Type B pancreatic cell (in vitro differentiated cells): Measurements from ENCODE around the gene GABPA. TPM values are rescaled to one million over a fixed set of nuclear protein-coding genes. Genes with fewer than 3 reads are reported as not detected.
A peak's percentile ranks its signal among the peaks of the same experiment; 100 is the strongest.
"Not testable (repeated sequence)": the region's sequence is repeated elsewhere in the genome, so short reads cannot be mapped to it uniquely, and the experiment has no call there.

ENCODE experiments used
- DNase-seq: peaks from one replicate; pipeline ENCODE4 v3.0.0; 2021; ENCODE audit warnings: mixed read lengths; ENCODE audit not compliant: unreplicated experiment; ENCODE audit errors: extremely low spot score
- H3K27ac Mint-ChIP-seq: 2 replicates; pipeline ENCODE4 v1.8.0; 2021; ENCODE audit warnings: mild to moderate bottlenecking, mixed read lengths
- H3K27me3 Mint-ChIP-seq: 2 replicates; pipeline ENCODE4 v1.8.0; 2021; ENCODE audit warnings: mixed read lengths
- H3K36me3 Mint-ChIP-seq: 2 replicates; pipeline ENCODE4 v1.8.0; 2021; ENCODE audit warnings: mixed read lengths
- H3K4me1 Mint-ChIP-seq: one replicate; pipeline ENCODE4 v1.8.0; 2021; ENCODE audit warnings: mixed read lengths; ENCODE audit not compliant: unreplicated experiment
- H3K4me3 Mint-ChIP-seq: 2 replicates; pipeline ENCODE4 v1.8.0; 2021; ENCODE audit warnings: mild to moderate bottlenecking, mixed read lengths
- H3K9me3 Mint-ChIP-seq: 2 replicates; pipeline ENCODE4 v1.8.0; 2021; ENCODE audit warnings: mixed read lengths
- CTCF ChIP-seq: fragments of 200-600 bp; sonication (generic); conservative IDR thresholded peaks from 2 replicates; pipeline ENCODE4 v1.5.0; 2021; ENCODE audit warnings: antibody characterized with exemption, mild to moderate bottlenecking
- long read RNA-seq: library from polyadenylated mRNA; unstranded; transcript quantifications from one replicate; pipeline ENCODE4 v2.0.0, GENCODE V29; 2020
- total RNA-seq: library from RNA; stranded (reverse); gene quantifications from 2 replicates; pipeline ENCODE4 v1.2.1, GENCODE V29; 2021; ENCODE audit warnings: low replicate concordance

The GABPA gene
- 19.7 and 26.4 TPM in 2 replicates for total RNA-seq
- long read RNA-seq, full-length matches to known transcripts = 65 of 84 reads
- long read RNA-seq, partial matches to known transcripts = 4 of 84 reads
- long read RNA-seq, other reads (novel, unspliced or antisense) = 15 of 84 reads

GRCh38 chr21:25734904-25735645 lies at the start of gene GABPA, which contains the start of gene ATP5PF:
Gene GABPA, plus strand, starts transcription at chr21:25734972. Its CDS starts 6,627 bp downstream, at chr21:25741599.
Gene ATP5PF, minus strand, starts transcription at chr21:25734904. Its CDS starts 5,110 bp downstream, at chr21:25729794.
- peak within 1 kb of the TSS; percentile 100 for H3K27ac Mint-ChIP-seq
- no peak for TF ChIP-seq CTCF
- DNase-seq = peak; percentile 96
- H3K27me3 Mint-ChIP-seq = peaks cover 3% of the 10 kb centered on the region
- peaks cover 13% of the 10 kb centered on the region for H3K36me3 Mint-ChIP-seq
- H3K4me1 Mint-ChIP-seq = peaks cover 27% of the 10 kb centered on the region
- H3K4me3 Mint-ChIP-seq = peak within 1 kb of the TSS; percentile 100
- H3K9me3 Mint-ChIP-seq = no peaks in the 10 kb centered on the region

GRCh38 chr21:25687787-25688186 lies 47.0 kb upstream of the GABPA start:
- Mint-ChIP-seq H3K27ac (no peak overlapping the region), H3K36me3 (no peaks in the 10 kb centered on the region), H3K27me3 (no peaks in the 10 kb centered on the region), H3K4me1 (no peaks in the 10 kb centered on the region), H3K4me3 (no peak overlapping the region), H3K9me3 (no peaks in the 10 kb centered on the region)
- TF ChIP-seq CTCF = no peak
- no peak for DNase-seq

- H3K9me3 Mint-ChIP-seq = no peaks in the 10 kb centered on the region
- H3K27ac Mint-ChIP-seq = no peak overlapping the region
- no peaks in the 10 kb centered on the region for H3K4me1 Mint-ChIP-seq
- no peak for DNase-seq
- H3K4me3 Mint-ChIP-seq = no peak overlapping the region
- no peaks in the 10 kb centered on the region for H3K27me3 Mint-ChIP-seq
- no peaks in the 10 kb centered on the region for H3K36me3 Mint-ChIP-seq
- no peak for TF ChIP-seq CTCF
Measured at GRCh38 chr21:25688275-25689155, 46.3 kb upstream of the GABPA start.

- H3K36me3 Mint-ChIP-seq = no peaks in the 10 kb centered on the region
- TF ChIP-seq CTCF = no peak
- no peaks in the 10 kb centered on the region for H3K4me1 Mint-ChIP-seq
- no peaks in the 10 kb centered on the region for H3K9me3 Mint-ChIP-seq
- no peak for DNase-seq
- no peak overlapping the region for H3K4me3 Mint-ChIP-seq
- H3K27me3 Mint-ChIP-seq = no peaks in the 10 kb centered on the region
- H3K27ac Mint-ChIP-seq = no peak overlapping the region
Measured at GRCh38 chr21:25689226-25689625, 45.5 kb upstream of the GABPA start.

GRCh38 chr21:25691976-25692375 lies 42.8 kb upstream of the GABPA start:
- H3K9me3 Mint-ChIP-seq = no peaks in the 10 kb centered on the region

GRCh38 chr21:25695461-25695860 lies 39.3 kb upstream of the GABPA start:
- H3K4me1 Mint-ChIP-seq, H3K27ac Mint-ChIP-seq, H3K36me3 Mint-ChIP-seq, H3K27me3 Mint-ChIP-seq, DNase-seq, H3K4me3 Mint-ChIP-seq, H3K9me3 Mint-ChIP-seq: not testable (repeated sequence)

More at GRCh38 chr21:25691976-25692375, 42.8 kb upstream of the GABPA start:
- no peak overlapping the region for H3K4me3 Mint-ChIP-seq
- H3K27ac Mint-ChIP-seq = no peak overlapping the region
- no peak for TF ChIP-seq CTCF
- no peak for DNase-seq
- H3K36me3 Mint-ChIP-seq = no peaks in the 10 kb centered on the region
- H3K27me3 Mint-ChIP-seq = no peaks in the 10 kb centered on the region
- H3K4me1 Mint-ChIP-seq = no peaks in the 10 kb centered on the region
